IPS DF 4.7 (cell line): ENCODE results near the gene STARD8.

Experiments
- DNase-seq: peaks from one replicate; pipeline ENCODE4 v3.0.0-alpha.2; 2013; ENCODE audit warnings: low spot score; ENCODE audit errors: extremely low read depth

The STARD8 gene

GRCh38 chrX:68748030-68748429, 100.6 kb downstream of the STARD8 start:
- DNase-seq: no peak

DNA sequence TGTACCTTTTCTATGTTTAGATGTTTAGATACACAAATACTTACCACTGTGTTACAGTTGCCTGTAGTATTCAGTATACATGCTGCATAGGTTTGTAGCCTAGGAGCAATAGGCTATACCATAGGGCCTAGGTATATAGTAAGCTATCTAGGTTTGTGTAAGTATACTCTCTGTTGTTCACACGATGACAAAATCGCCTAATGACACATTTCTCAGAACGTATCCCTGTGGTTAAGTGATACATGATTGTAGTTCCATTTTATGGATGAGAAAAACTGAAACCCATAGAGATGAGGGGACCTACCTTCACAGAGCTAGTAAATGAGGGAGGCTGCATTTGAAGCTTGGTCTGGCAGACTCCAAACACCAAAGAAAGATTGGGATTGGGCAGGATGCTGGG, 102.0 kb downstream of the STARD8 start:
- no peak for DNase-seq

GRCh38 chrX:68750316-68750715, 102.8 kb downstream of the STARD8 start:
- DNase-seq: no peak

DNA sequence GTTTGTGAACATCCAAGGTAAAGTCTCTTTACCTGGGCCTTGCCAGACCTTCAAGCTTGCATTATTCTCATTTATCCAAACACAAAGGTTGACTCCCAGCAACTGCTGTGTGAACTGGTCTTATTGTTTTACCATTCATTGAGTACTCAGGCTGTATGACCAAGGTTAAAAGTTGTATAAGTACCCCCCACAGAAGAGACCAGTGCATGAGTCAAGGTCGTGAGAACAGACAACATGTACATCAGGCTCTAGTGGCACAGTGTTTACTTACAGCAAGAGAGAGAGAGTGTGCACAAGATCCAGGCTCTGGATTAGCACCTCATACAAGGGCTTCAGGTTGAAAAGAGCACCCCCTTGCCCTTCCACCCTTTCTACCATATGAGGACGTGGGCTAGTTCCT, 103.9 kb downstream of the STARD8 start:
- no peak for DNase-seq

DNA sequence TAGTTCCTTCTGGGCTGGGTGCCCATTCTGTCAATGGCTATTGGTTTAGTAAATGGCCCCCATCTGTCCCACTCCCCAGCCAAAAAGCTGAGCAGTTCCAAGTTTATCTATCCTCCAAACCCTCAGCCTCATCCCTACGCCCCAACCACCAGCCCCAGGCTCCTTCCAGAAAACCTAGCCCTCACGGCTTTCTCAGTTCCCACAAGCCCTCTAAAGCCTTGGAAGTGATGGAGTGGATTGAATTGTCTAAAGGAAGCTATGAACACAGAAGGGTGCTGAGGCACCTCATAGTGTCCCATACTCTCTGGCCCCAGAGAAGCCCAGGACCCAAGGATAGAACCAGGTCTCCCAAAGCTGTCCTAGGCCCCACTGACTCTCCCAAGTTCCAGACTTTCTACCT, 105.8 kb downstream of the STARD8 start:
- DNase-seq: no peak

GRCh38 chrX:68754406-68754805, 106.9 kb downstream of the STARD8 start:
- DNase-seq: no peak

GRCh38 chrX:68755616-68756125, 108.2 kb downstream of the STARD8 start:
- DNase-seq: no peak

- DNase-seq: no peak
Measured at GRCh38 chrX:68757331-68757730, 109.9 kb downstream of the STARD8 start.

GRCh38 chrX:68757731-68758130, 110.3 kb downstream of the STARD8 start:
- DNase-seq: no peak

DNA sequence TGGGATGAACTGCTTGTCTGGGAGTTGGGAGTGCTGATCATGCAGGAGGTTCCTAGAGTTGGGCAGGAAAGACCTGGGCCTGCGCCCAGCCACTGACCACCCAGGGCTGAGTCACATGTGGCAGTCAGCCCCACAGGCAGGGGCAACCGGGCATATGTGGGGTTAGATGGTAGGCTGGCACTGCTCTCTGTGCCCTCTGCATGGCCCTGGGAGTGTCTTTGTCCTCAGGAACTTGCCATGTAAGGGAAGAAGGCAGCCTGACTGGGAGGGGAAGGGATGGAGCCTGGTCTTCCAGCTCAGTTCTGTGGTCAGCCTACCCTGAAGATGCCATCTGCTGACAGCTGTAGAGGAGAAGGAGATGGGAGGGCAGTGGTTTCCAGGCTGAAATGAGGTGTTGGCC, 111.2 kb downstream of the STARD8 start:
- no peak for DNase-seq

DNA sequence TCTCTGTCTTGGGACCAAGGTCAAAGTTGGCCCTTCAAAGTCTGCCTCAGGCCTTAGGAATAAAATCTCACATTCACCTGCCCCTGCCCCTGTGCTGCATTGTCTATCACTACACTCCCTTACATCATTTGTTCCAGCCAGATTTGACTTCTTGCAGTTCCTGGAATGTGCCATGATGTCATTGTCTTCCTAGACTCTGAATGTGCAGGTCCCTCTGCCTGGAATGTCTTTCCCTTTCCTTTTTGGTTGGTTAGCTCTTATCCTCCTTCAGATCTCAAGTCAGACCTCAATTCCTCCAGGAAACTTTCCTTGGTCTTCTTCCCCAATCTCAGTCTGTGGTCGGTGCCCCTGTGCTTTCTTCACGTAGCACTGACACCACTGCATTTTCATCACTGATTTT, 113.6 kb downstream of the STARD8 start:
- no peak for DNase-seq

DNA sequence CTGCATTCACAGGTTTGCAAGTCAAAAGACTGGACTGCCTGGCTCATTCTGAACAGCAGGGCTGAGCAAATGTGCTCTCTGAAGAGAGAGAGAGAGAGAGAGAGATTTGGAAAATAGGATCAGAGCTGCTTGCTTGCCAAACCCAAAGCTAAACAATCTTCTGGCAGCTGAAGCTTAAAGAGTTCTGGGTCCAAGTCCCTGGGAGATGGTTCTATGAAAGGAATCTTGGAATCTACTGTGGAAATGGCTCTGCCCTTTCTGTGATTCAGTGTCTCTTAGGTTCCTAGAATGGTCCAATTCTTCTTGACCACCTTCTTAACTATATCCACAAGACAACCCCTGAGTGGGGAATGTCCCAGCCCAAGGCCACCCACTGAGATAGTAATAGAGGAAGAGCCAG, 115.3 kb downstream of the STARD8 start:
- DNase-seq: no peak

DNA sequence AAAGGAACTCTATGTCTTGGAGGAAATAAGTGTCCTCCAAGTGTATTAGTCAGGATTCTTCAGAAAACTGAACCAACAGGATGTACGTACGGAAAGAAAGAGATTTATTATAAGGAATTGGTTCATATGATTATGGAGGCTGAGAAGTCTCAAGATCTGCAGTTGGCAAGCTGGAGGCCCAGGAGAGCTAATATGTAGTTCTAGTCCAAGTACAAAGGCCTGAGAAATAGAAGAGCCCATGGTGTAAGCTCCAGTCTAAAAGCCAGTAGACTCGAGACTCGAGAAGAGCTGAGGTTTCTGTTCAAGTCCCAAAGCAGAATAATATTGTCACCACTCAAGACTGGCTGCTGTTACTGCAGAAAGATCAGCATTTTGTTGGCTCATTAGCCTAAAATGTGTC, 116.0 kb downstream of the STARD8 start:
- no peak for DNase-seq
